ACHN (cell line): ENCODE data around the gene SLC30A4.
"Not testable (repeated sequence)": the region's sequence is repeated elsewhere in the genome, so short reads cannot be mapped to it uniquely, and the experiment has no call there.

Experiments used
- DNase-seq: peaks from one replicate; pipeline ENCODE4 v3.0.0-alpha.2; 2015
- in situ Hi-C: cut with HindIII; loops from 2 replicates; pipeline ENCODE4 v1.10.0; 2017; ENCODE audit warnings: low sequenced_read_pairs, low pct_ligation_motif_present, low pct_unique_long_range_greater_than_20kb

The SLC30A4 gene

GRCh38 chr15:45521596-45522327 is 793 bp downstream of the SLC30A4 start:
- DNase-seq: peak; percentile 4
- in situ Hi-C loops: no loop called here

GRCh38 chr15:45510758-45511280 is 11.7 kb downstream of the SLC30A4 start:
- DNase-seq: no peak
- in situ Hi-C loops: no loop called here

- DNase-seq, in situ Hi-C loops: not testable (repeated sequence)
These were observed 15.4 kb downstream of the SLC30A4 start for GRCh38 chr15:45507143-45507542.

- in situ Hi-C loops: no loop called here
These were observed 23.1 kb downstream of the SLC30A4 start for GRCh38 chr15:45499426-45499825.

GRCh38 chr15:45498701-45499100 is 23.9 kb downstream of the SLC30A4 start:
- in situ Hi-C loops: no loop called here
- DNase-seq: no peak

More at GRCh38 chr15:45499426-45499825, 23.1 kb downstream of the SLC30A4 start:
- no peak for DNase-seq

GRCh38 chr15:45497261-45497660 is 25.3 kb downstream of the SLC30A4 start:
- in situ Hi-C loops: no loop called here
- DNase-seq: no peak

GRCh38 chr15:45496658-45497057 is 25.9 kb downstream of the SLC30A4 start:
- DNase-seq: no peak
- in situ Hi-C loops: no loop called here

- in situ Hi-C loops: no loop called here
These were observed 27.0 kb downstream of the SLC30A4 start for GRCh38 chr15:45495588-45495987.

GRCh38 chr15:45489690-45490238 is 32.8 kb downstream of the SLC30A4 start:
- in situ Hi-C loops: no loop called here
- no peak for DNase-seq

More at GRCh38 chr15:45495588-45495987, 27.0 kb downstream of the SLC30A4 start:
- DNase-seq: no peak

GRCh38 chr15:45486317-45486716 is 36.2 kb downstream of the SLC30A4 start:
- in situ Hi-C loops: no loop called here

GRCh38 chr15:45481135-45481534 is 41.4 kb downstream of the SLC30A4 start:
- no peak for DNase-seq
- in situ Hi-C loops: no loop called here

More at GRCh38 chr15:45486317-45486716, 36.2 kb downstream of the SLC30A4 start:
- no peak for DNase-seq

GRCh38 chr15:45476410-45476809 is 46.1 kb downstream of the SLC30A4 start:
- in situ Hi-C loops: no loop called here
- DNase-seq: no peak

GRCh38 chr15:45474799-45475198 is 47.8 kb downstream of the SLC30A4 start:
- DNase-seq: no peak
- in situ Hi-C loops: no loop called here

GRCh38 chr15:45473068-45473467 is 49.5 kb downstream of the SLC30A4 start:
- in situ Hi-C loops: no loop called here
- no peak for DNase-seq

- in situ Hi-C loops: no loop called here
- DNase-seq: no peak
These were observed 51.4 kb downstream of the SLC30A4 start for GRCh38 chr15:45471151-45471550.

GRCh38 chr15:45469441-45469840 is 53.1 kb downstream of the SLC30A4 start:
- in situ Hi-C loops: no loop called here
- DNase-seq: no peak

- in situ Hi-C loops: no loop called here
- DNase-seq: no peak
These were observed 53.5 kb downstream of the SLC30A4 start for GRCh38 chr15:45469027-45469426.

- in situ Hi-C loops: no loop called here
- DNase-seq: no peak
These were observed 54.3 kb downstream of the SLC30A4 start for GRCh38 chr15:45468294-45468693.

GRCh38 chr15:45458746-45459403 is 63.7 kb downstream of the SLC30A4 start:
- in situ Hi-C loops: no loop called here
- DNase-seq: peak; percentile 57
